Keratinocyte (primary cell): ENCODE measurements around the gene MEX3B. TPM values are rescaled to one million over a fixed set of nuclear protein-coding genes. Genes with fewer than 3 reads are reported as not detected.

Experiments used
- DNase-seq: peaks from one replicate; pipeline ENCODE4 v3.0.0-alpha.2; 2011; ENCODE audit warnings: low read depth, missing footprints, low spot score
- FAIRE-seq: peaks from 2 replicates; lab custom pipeline; 2011; peaks lifted over from hg19 to GRCh38; lab: Jason Lieb, UNC
- H2AFZ ChIP-seq: 2 replicates; pipeline ENCODE4 v1.6.0; 2012; ENCODE audit warnings: low read length, control low read depth, inconsistent platforms; ENCODE audit not compliant: control insufficient read depth
- H3K27ac ChIP-seq: 2 replicates; pipeline ENCODE4 v1.5.1; 2011; ENCODE audit warnings: low read length; ENCODE audit not compliant: control insufficient read depth, insufficient read depth
- H3K27me3 ChIP-seq: 3 replicates; pipeline ENCODE4 v1.6.0; 2011; ENCODE audit warnings: low read length; ENCODE audit not compliant: control insufficient read depth, insufficient read depth; ENCODE audit errors: extremely low read depth
- H3K36me3 ChIP-seq, 2 experiments: 2 replicates in 1 of 2; 3 replicates in 1 of 2; pipeline ENCODE4 v1.5.1; 2011; ENCODE audit warnings: low read length in 2 of 2, mild to moderate bottlenecking in 1 of 2; ENCODE audit not compliant: control insufficient read depth in 2 of 2, insufficient read depth in 2 of 2; ENCODE audit errors: extremely low read depth in 1 of 2
- H3K4me1 ChIP-seq: 3 replicates; pipeline ENCODE4 v1.5.1; 2011; ENCODE audit warnings: low read length; ENCODE audit not compliant: control insufficient read depth, insufficient read depth; ENCODE audit errors: extremely low read depth
- H3K4me2 ChIP-seq: 3 replicates; pipeline ENCODE4 v1.6.0; 2011; ENCODE audit warnings: low read depth, low read length; ENCODE audit not compliant: control insufficient read depth, insufficient read depth; ENCODE audit errors: extremely low read depth
- H3K4me3 ChIP-seq, 3 experiments: fragments of 200-600 bp in 1 of 3; sonication (generic) in 1 of 3; 2 replicates in 2 of 3; 3 replicates in 1 of 3; pipeline ENCODE4 v1.5.1; 2011 to 2016; ENCODE audit warnings: low read length in 3 of 3, mild to moderate bottlenecking in 3 of 3, control low read depth in 2 of 3, inconsistent platforms in 1 of 3, low read depth in 1 of 3, mixed read lengths in 1 of 3, mixed run types in 1 of 3, moderate library complexity in 1 of 3; ENCODE audit not compliant: control insufficient read depth in 2 of 3, insufficient read depth in 2 of 3; ENCODE audit errors: extremely low read depth in 1 of 3
- H3K79me2 ChIP-seq: 2 replicates; pipeline ENCODE4 v1.6.0; 2012; ENCODE audit warnings: low read length; ENCODE audit not compliant: control insufficient read depth, insufficient read depth
- H3K9ac ChIP-seq: 3 replicates; pipeline ENCODE4 v1.6.0; 2011; ENCODE audit warnings: low read length; ENCODE audit not compliant: control insufficient read depth, insufficient read depth; ENCODE audit errors: extremely low read depth
- H3K9me1 ChIP-seq: 3 replicates; pipeline ENCODE4 v1.6.0; 2011; ENCODE audit warnings: low read length; ENCODE audit not compliant: control insufficient read depth, insufficient read depth; ENCODE audit errors: extremely low read depth
- H3K9me3 ChIP-seq: 2 replicates; pipeline ENCODE4 v1.5.1; 2012; ENCODE audit warnings: low read depth, low read length; ENCODE audit not compliant: control insufficient read depth
- H4K20me1 ChIP-seq: 3 replicates; pipeline ENCODE4 v1.6.0; 2011; ENCODE audit warnings: low read length; ENCODE audit not compliant: control insufficient read depth, insufficient read depth; ENCODE audit errors: extremely low read depth
- EZH2 ChIP-seq: IDR thresholded peaks from one replicate; pipeline ENCODE4 v1.6.1; 2012; ENCODE audit warnings: inconsistent platforms, mild to moderate bottlenecking, low read length, moderate library complexity
- dilution Hi-C: fragments of 300-500 bp; cut with MboI; formaldehyde crosslinking; loops from one replicate; pipeline ENCODE4 v1.7.0; 2020; ENCODE audit warnings: low sequenced_read_pairs; ENCODE audit not compliant: extremely low pct_ligation_motif_present
- polyA plus RNA-seq, 5 experiments: library from polyadenylated mRNA; depleted of rRNA in 3 of 5; stranded (reverse) in 3 of 5; stranded (forward) in 1 of 5; unstranded in 1 of 5; fragments of >200 nt; gene quantifications; 1 replicate in 1 of 5; 2 replicates in 3 of 5; 3 replicates in 1 of 5; pipeline versions ENCODE4 v1.2.1 to v1.2.3, GENCODE V29; 2011 to 2012; ENCODE audit warnings: missing spikeins in 2 of 5, low read depth in 1 of 5, low replicate concordance in 1 of 5

The MEX3B gene
- polyA plus RNA-seq, 1 donor (not counting 4 experiments of a cell fraction or from before 2014, with no cell fraction given), result 0.16 TPM

DNA sequence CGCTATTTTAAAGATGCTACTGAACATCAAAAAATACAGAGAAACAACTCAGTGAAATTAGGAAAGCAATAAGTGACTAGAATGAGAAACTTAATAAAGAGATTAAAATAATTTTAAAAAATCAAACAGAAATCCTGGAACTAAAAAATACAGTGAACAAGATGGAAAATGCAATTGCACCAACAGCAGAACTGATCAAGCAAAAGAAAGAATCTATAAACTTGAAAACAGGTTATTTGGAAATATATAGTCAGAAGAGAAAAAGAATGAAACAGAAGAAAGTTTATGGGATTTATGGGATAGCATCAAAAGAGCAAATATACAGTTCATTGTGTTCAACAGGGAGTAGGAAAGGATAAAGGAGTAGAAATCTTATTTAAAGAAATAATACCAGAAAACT, 53.3 kb downstream of the MEX3B start:
- Histone ChIP-seq H2AFZ (no peak overlapping the region), H3K4me2 (no peak overlapping the region), H3K9ac (no peak overlapping the region), H3K79me2 (no peaks in the 10 kb centered on the region), H3K9me3 (no peaks in the 10 kb centered on the region), H3K36me3 (no peaks in the 10 kb centered on the region), H3K27me3 (no peaks in the 10 kb centered on the region), H3K9me1 (no peaks in the 10 kb centered on the region), H4K20me1 (no peaks in the 10 kb centered on the region), H3K4me3 (no peak overlapping the region), H3K4me1 (no peaks in the 10 kb centered on the region), H3K27ac (no peak overlapping the region)
- dilution Hi-C loops, result no loop called here
- no peak for FAIRE-seq
- no peak for DNase-seq
- no peak for TF ChIP-seq EZH2

Other genes starting within 250 kb of the MEX3B start
- 20.2 to 32.0 TPM (median 21.2 TPM) in 3 replicates for gene EFL1, start 216.7 kb upstream of the MEX3B start, polyA plus RNA-seq
- gene SAXO2, start 216.8 kb upstream of the MEX3B start, polyA plus RNA-seq, result 2.2 TPM in 3 replicates